Naive thymus-derived CD4-positive, alpha-beta T cell (primary cell): ENCODE results near the gene RNASE11. TPM values are rescaled to one million over a fixed set of nuclear protein-coding genes. Genes with fewer than 3 reads are reported as not detected.

Experiments used
- ATAC-seq: fragments of 150-1000 bp; cut with Tn5 transposase; 2 replicates; pipeline ENCODE4 v1.10.0; 2021; ENCODE audit warnings: mild to moderate bottlenecking, moderate library complexity
- CTCF ChIA-PET: fragments of 350-600 bp; sonication (Branson Sonifier 250); formaldehyde crosslinking; loops from one replicate; lab custom pipeline; 2021; ENCODE audit warnings: antibody characterized with exemption; lab: Charles Lee
- POLR2A ChIA-PET: fragments of 350-600 bp; sonication (Branson Sonifier 250); formaldehyde crosslinking; loops from one replicate; lab custom pipeline; 2021; ENCODE audit warnings: antibody characterized with exemption, inconsistent platforms; lab: Charles Lee
- DNase-seq, 9 donors: peaks; one replicate each; pipeline versions ENCODE4 v3.0.0 to v3.0.0-alpha.2; 2020 to 2022; ENCODE audit warnings: mixed read lengths in 1 of 9
- H3K27ac ChIP-seq: one replicate; pipeline ENCODE4 v1.7.0; 2013; ENCODE audit warnings: mild to moderate bottlenecking, low read depth, low read length, moderate library complexity
- H3K27me3 ChIP-seq, 2 donors: one replicate each; pipeline ENCODE4 v1.7.0; 2013; ENCODE audit warnings: low read length in 2 of 2, mild to moderate bottlenecking in 2 of 2, moderate library complexity in 2 of 2; ENCODE audit not compliant: control insufficient read depth in 2 of 2, insufficient read depth in 2 of 2
- H3K36me3 ChIP-seq, 3 experiments: 1 replicate in 2 of 3; 2 replicates in 1 of 3; pipeline ENCODE4 v1.7.0; 2013; ENCODE audit warnings: low read length in 3 of 3, mild to moderate bottlenecking in 3 of 3, moderate library complexity in 1 of 3; ENCODE audit not compliant: insufficient read depth in 3 of 3, control insufficient read depth in 2 of 3
- H3K4me1 ChIP-seq, 2 donors: one replicate each; pipeline ENCODE4 v1.7.0; 2013; ENCODE audit warnings: low read length in 2 of 2, mild to moderate bottlenecking in 2 of 2, moderate library complexity in 1 of 2; ENCODE audit not compliant: control insufficient read depth in 2 of 2, insufficient read depth in 2 of 2
- H3K4me3 ChIP-seq: 2 replicates; pipeline ENCODE4 v1.7.0; 2013; ENCODE audit warnings: mild to moderate bottlenecking, low read length
- H3K9me3 ChIP-seq, 3 experiments: 1 replicate in 2 of 3; 2 replicates in 1 of 3; pipeline ENCODE4 v1.7.0; 2013; ENCODE audit warnings: low read length in 3 of 3; ENCODE audit not compliant: control insufficient read depth in 2 of 3
- H3K27ac Mint-ChIP-seq, 9 donors: one replicate each; pipeline ENCODE4 v1.8.0; 2020 to 2022; ENCODE audit warnings: mixed read lengths in 9 of 9, mild to moderate bottlenecking in 8 of 9, moderate library complexity in 5 of 9, inconsistent platforms in 2 of 9
- H3K27me3 Mint-ChIP-seq, 5 donors: one replicate each; pipeline ENCODE4 v1.8.0; 2021 to 2022; ENCODE audit warnings: mixed read lengths in 5 of 5, mild to moderate bottlenecking in 1 of 5
- H3K36me3 Mint-ChIP-seq, 5 donors: one replicate each; pipeline ENCODE4 v1.8.0; 2020 to 2022; ENCODE audit warnings: mixed read lengths in 5 of 5, mild to moderate bottlenecking in 3 of 5, inconsistent platforms in 1 of 5
- H3K4me1 Mint-ChIP-seq, 7 donors: one replicate each; pipeline ENCODE4 v1.8.0; 2020 to 2022; ENCODE audit warnings: mixed read lengths in 7 of 7, mild to moderate bottlenecking in 3 of 7, inconsistent platforms in 1 of 7
- H3K4me3 Mint-ChIP-seq, 10 donors: one replicate each; pipeline ENCODE4 v1.8.0; 2020 to 2022; ENCODE audit warnings: mild to moderate bottlenecking in 10 of 10, mixed read lengths in 10 of 10, moderate library complexity in 6 of 10, inconsistent platforms in 2 of 10
- H3K9me3 Mint-ChIP-seq, 11 donors: one replicate each; pipeline ENCODE4 v1.8.0; 2020 to 2022; ENCODE audit warnings: mixed read lengths in 11 of 11, mild to moderate bottlenecking in 4 of 11, inconsistent platforms in 1 of 11, moderate library complexity in 1 of 11
- intact Hi-C, 2 donors: fragments of 100-400 bp; cut with micrococcal nuclease; formaldehyde crosslinking; loops; one replicate each; pipeline ENCODE4 v1.15.1; 2023
- polyA plus RNA-seq, 2 donors: library from polyadenylated mRNA; unstranded; fragments of 300-500 nt; fragmentation: Illumina TruSeq; gene quantifications; one replicate each; pipeline ENCODE4 v1.2.3, GENCODE V29; 2021
- total RNA-seq, 6 experiments: library from RNA in 5 of 6; stranded (reverse) in 5 of 6; gene quantifications; 1 replicate in 5 of 6; 2 replicates in 1 of 6; pipeline ENCODE4 v1.2.3 and lab custom pipeline; 2021 to 2026

Gene RNASE11
- total RNA-seq (not detected), polyA plus RNA-seq (not detected), total RNA-seq (lab: John Stamatoyannopoulos, UW) (not detected)

DNA sequence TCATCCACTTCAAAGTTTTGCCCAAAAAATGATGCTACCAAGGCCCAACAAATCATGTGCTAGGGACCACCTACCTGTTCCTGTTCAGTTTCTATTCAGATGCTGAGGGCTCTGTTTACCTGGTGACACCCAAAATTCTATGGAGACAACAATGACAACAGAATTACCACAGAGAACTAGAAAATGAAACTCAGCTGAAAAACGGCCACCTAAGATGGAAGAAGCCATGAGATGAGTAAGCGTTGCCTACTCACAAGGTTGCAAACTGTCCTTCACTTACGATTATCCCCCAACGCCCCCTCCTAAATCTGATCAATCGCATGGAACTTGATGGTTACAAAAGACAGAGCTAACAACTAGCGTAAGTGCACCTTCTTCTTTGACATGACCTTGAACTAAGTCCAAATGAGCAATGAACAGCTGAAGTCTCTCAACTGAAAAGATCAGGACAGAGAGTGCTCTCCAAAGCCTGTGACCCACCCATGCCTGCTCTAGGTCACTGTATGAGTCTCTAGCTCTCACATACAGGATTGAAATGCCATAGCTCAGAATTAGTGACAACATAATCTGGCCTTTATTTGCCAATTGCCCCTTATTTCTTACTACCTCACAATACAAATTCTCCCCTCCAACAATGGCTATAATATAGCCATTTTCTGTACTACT lies at the start of gene RNASE11:
Gene RNASE11 (minus strand): TSS at position 513 of the 666 bp plus-strand sequence.
- DNase-seq, result no peak
- Mint-ChIP-seq H3K4me1 (peaks cover 0 to 8% (median 4%) of the 10 kb centered on the region in 7 donors), H3K27ac (peak within 1 kb of the TSS in 2 of 9 donors; percentile 9 to 29), H3K9me3 (peaks cover 0 to 10% (median 2%) of the 10 kb centered on the region in 11 donors), H3K4me3 (no peak within 1 kb of the TSS), H3K36me3 (peaks cover 0 to 6% (median 0%) of the 10 kb centered on the region in 5 donors), H3K27me3 (peaks cover 0 to 22% (median 5%) of the 10 kb centered on the region in 5 donors)
- Histone ChIP-seq H3K27me3 (no peaks in the 10 kb centered on the region), H3K36me3 (no peaks in the 10 kb centered on the region), H3K9me3 (no peaks in the 10 kb centered on the region), H3K27ac (no peak within 1 kb of the TSS), H3K4me1 (no peaks in the 10 kb centered on the region), H3K4me3 (no peak within 1 kb of the TSS)
- ChIA-PET POLR2A (interaction anchor here (0.5 kb wide), 1 partner anchor 136 kb away, joined by 3 read pairs; no protein-coding TSS in a partner anchor), CTCF (interaction anchor here (0.5 kb wide), 1 partner anchor 285 kb away, joined by 3 read pairs; no protein-coding TSS in a partner anchor)
- intact Hi-C loops, result no loop called here
- no peak for ATAC-seq

DNA sequence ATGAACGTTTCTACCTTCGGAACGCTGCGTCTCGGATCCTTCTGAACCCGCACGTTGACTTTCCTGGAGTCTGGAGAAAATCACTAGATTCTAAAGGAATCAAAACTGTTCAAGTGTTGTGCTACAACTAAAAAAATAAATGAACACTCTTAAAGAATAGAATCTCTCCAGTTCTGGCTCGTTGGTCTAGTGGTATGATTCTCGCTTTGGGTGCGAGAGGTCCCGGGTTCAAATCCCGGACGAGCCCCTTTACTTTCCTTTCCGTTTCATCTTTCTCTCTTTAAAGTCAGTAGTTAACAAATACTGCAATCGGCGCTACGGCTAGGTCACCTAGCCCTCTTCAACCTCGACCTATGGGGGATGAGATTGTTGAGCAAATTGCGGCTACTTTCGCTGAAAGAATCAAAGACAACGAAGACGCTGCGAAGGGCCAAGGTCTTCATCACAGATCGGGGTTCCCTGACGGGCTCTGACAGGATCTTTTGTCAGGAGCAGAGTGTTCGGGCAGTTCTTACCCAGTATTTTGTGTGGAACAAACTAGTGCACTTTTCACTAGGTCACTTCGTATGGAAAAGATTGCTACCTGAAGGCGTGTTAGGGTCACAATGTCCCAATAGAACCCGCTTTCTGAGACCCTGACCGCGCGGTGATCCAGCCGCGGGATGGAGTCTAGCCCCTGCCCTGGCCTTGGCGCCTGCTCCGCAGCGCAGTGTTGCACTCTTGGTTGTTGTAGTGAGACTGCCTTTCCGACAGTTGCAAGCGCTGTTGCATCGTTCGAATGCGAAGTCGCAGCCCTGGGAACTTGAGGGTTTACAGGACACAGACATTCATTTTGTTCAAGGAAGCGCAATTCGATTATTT lies 45.3 kb upstream of the RNASE11 start:
- DNase-seq (peak in 8 of 9 donors; percentile 45 to 80 (median 64)), ATAC-seq (peak; percentile 70)
- Histone ChIP-seq H3K9me3 (no peaks in the 10 kb centered on the region), H3K27ac (no peak overlapping the region), H3K27me3 (no peaks in the 10 kb centered on the region), H3K36me3 (no peaks in the 10 kb centered on the region), H3K4me3 (peak overlapping the region; percentile 51), H3K4me1 (peaks cover 0 to 9% of the 10 kb centered on the region in 2 donors)
- Mint-ChIP-seq H3K4me1 (peaks cover 15 to 57% (median 43%) of the 10 kb centered on the region in 7 donors), H3K27ac (peak overlapping the region; percentile 77 to 98 (median 88)), H3K9me3 (peaks cover 0 to 27% (median 0%) of the 10 kb centered on the region in 11 donors), H3K36me3 (peaks cover 0 to 3% (median 0%) of the 10 kb centered on the region in 5 donors), H3K27me3 (peaks cover 25 to 82% (median 33%) of the 10 kb centered on the region in 5 donors), H3K4me3 (peak overlapping the region; percentile 74 to 93 (median 88))
- ChIA-PET CTCF (interaction anchor here (0.5 to 1.9 kb wide), 5 partner anchors 19 to 307 kb away, joined by 3 to 7 read pairs (median 4); no protein-coding TSS in a partner anchor), POLR2A (interaction anchor here (0.6 to 3.7 kb wide), 4 partner anchors 10 to 172 kb away, joined by 3 to 39 read pairs (median 4); partner anchors contain the start of gene PIP4P1)
- intact Hi-C loops, result loop anchor here (1.0 to 10.0 kb wide), 8 partner anchors 9 to 290 kb away; partner anchors contain the start of genes PARP2 (in 1 of the 2) and RNASE6 (in 1 of the 2)

DNA sequence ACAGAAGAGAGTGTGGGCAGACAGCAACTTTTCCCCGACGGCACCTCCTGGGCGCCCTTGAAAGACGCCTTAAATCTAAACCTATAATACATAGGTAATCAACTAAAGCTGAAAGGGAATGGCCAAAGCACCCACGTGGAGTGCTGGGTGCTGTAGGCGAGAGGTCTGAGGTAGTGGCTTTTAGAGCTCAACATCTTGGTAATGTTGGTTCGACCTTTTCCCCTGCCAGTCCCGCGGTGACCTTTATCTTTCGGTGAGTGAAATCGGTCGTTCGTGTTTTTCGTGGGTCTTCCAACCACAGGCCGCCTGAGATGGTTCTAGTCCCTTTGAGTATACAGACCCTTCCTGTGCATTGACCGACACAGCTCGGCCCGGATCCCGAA lies 44.6 kb upstream of the RNASE11 start:
- intact Hi-C loops, result loop anchor here (1.0 to 10.0 kb wide), 6 partner anchors 8 to 152 kb away; partner anchors contain the start of gene RNASE6 (in 1 of the 2)
- POLR2A ChIA-PET, result interaction anchor here (0.6 to 3.7 kb wide), 5 partner anchors 9 to 171 kb away, joined by 3 to 39 read pairs (median 4); partner anchors contain the start of genes PIP4P1 and RNASE4

DNA sequence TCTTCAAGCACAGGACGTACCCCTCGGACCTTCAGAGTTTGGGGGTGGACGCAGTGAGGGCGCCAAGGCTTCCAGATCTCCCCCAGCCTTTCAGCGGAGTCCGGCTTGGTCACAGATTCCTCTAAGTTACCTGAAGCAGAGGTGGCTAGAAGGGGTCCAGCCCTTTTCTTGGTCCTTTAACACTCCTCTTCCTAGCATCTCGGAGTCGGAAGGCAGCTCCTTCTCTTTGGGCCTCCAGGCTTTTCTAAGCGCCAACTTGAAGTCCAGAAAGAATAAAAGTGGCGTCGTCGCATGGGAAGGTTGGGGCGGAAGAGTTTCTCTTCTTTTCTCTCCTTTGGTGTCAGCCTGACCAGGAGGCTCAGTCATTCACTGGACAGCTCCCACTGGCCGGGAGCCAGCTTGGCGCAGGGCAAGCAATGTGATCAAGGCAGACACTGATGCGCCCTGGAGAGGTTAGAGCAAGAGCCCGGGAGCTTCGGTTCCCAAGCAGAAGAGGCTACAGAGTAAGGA lies 44.1 kb upstream of the RNASE11 start:
- Mint-ChIP-seq H3K36me3 (peaks cover 0 to 3% (median 0%) of the 10 kb centered on the region in 5 donors), H3K4me3 (peak overlapping the region; percentile 74 to 93 (median 88)), H3K27ac (peak overlapping the region in 8 of 9 donors; percentile 25 to 77 (median 66)), H3K27me3 (peaks cover 26 to 89% (median 43%) of the 10 kb centered on the region in 5 donors), H3K4me1 (peaks cover 23 to 68% (median 53%) of the 10 kb centered on the region in 7 donors), H3K9me3 (peaks cover 0 to 29% (median 0%) of the 10 kb centered on the region in 11 donors)
- Histone ChIP-seq H3K27ac (no peak overlapping the region), H3K9me3 (no peaks in the 10 kb centered on the region), H3K4me3 (peak overlapping the region; percentile 51), H3K36me3 (no peaks in the 10 kb centered on the region), H3K4me1 (peaks cover 0 to 15% of the 10 kb centered on the region in 2 donors), H3K27me3 (no peaks in the 10 kb centered on the region)
- CTCF ChIA-PET, result interaction anchor here (0.8 to 1.9 kb wide), 6 partner anchors 18 to 306 kb away, joined by 3 to 7 read pairs (median 4); partner anchors contain the start of gene RNASE4
- DNase-seq (no peak), ATAC-seq (no peak)
- POLR2A ChIA-PET, result interaction anchor here (0.9 to 3.7 kb wide), 5 partner anchors 18 to 170 kb away, joined by 3 to 39 read pairs (median 4); partner anchors contain the start of genes PIP4P1 and RNASE4
- intact Hi-C loops, result loop anchor here (1.0 to 10.0 kb wide), 7 partner anchors 8 to 153 kb away; partner anchors contain the start of gene RNASE6 (in 1 of the 2)

More for the DNA sequence above, 44.6 kb upstream of the RNASE11 start:
- Mint-ChIP-seq H3K27ac (peak overlapping the region; percentile 77 to 98 (median 88)), H3K4me3 (peak overlapping the region; percentile 74 to 93 (median 88)), H3K36me3 (peaks cover 0 to 3% (median 0%) of the 10 kb centered on the region in 5 donors), H3K4me1 (peaks cover 20 to 63% (median 50%) of the 10 kb centered on the region in 7 donors), H3K9me3 (peaks cover 0 to 27% (median 0%) of the 10 kb centered on the region in 11 donors), H3K27me3 (peaks cover 26 to 86% (median 39%) of the 10 kb centered on the region in 5 donors)
- Histone ChIP-seq H3K4me1 (peaks cover 0 to 15% of the 10 kb centered on the region in 2 donors), H3K27me3 (no peaks in the 10 kb centered on the region), H3K9me3 (no peaks in the 10 kb centered on the region), H3K27ac (no peak overlapping the region), H3K4me3 (peak overlapping the region; percentile 51), H3K36me3 (no peaks in the 10 kb centered on the region)
- peak; percentile 5 for ATAC-seq
- CTCF ChIA-PET, result interaction anchor here (1.0 to 1.9 kb wide), 5 partner anchors 18 to 306 kb away, joined by 4 to 7 read pairs (median 4); partner anchors contain the start of gene RNASE4
- peak in 1 of 9 donors; percentile 40 for DNase-seq

DNA sequence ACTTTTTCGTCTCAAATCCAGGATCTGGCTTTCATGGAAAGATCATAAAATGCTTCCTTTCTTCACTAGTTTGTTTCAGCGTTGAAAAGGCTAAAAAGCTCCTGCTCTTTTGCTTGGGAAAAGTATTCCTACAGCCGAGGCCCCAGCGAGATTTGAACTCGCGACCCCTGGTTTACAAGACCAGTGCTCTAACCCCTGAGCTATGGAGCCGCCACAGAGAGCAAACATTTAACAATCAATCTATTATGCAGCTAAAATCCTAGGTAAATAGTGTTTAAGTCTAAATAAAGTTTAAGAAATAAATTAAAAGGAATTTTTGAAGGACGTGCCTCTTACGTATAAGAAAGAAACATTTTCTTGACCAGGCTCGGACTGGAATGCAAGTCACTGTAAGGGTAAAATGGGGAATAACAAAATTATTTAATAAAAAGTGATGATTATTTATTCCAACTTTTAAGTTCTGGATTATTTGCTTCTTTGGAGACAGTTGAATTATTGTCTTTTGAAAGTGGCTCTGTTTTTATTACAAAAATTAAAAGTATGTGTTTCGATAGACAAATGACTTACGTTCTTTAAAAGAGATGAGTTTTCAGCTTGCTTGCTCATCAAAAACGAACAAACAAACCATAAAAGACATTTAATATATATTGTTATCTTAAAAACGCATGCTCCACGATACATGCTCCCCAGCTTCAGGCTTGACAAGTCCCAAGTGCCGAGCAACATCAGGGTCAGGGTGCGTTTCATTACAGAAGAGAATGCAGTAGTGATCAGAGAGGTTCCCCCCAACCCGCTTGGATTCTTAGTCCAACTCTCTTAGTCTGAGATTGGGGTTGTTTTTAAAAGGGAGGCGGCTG lies 43.5 kb upstream of the RNASE11 start:
- Histone ChIP-seq H3K36me3 (no peaks in the 10 kb centered on the region), H3K4me1 (peaks cover 0 to 15% of the 10 kb centered on the region in 2 donors), H3K27me3 (no peaks in the 10 kb centered on the region), H3K9me3 (no peaks in the 10 kb centered on the region), H3K4me3 (peak overlapping the region; percentile 51), H3K27ac (no peak overlapping the region)
- peaks cover 23 to 89% (median 43%) of the 10 kb centered on the region in 5 donors for H3K27me3 Mint-ChIP-seq
- peaks cover 0 to 33% (median 0%) of the 10 kb centered on the region in 11 donors for H3K9me3 Mint-ChIP-seq
- CTCF ChIA-PET, result interaction anchor here (0.6 to 1.9 kb wide), 9 partner anchors 13 to 290 kb away, joined by 3 to 7 read pairs (median 4); partner anchors contain the start of gene RNASE4
- intact Hi-C loops, result loop anchor here (1.0 to 10.0 kb wide), 3 partner anchors 8 to 154 kb away; partner anchors contain the start of gene RNASE6 (in 1 of the 2)
- peak; percentile 46 for ATAC-seq
- H3K36me3 Mint-ChIP-seq, result peaks cover 0 to 3% (median 0%) of the 10 kb centered on the region in 5 donors
- H3K4me3 Mint-ChIP-seq, result peak overlapping the region; percentile 74 to 93 (median 88)
- peak in 8 of 9 donors; percentile 51 to 71 (median 63) for DNase-seq
- peak overlapping the region; percentile 63 to 93 (median 80) for H3K27ac Mint-ChIP-seq
- H3K4me1 Mint-ChIP-seq, result peaks cover 24 to 75% (median 57%) of the 10 kb centered on the region in 7 donors
- POLR2A ChIA-PET, result interaction anchor here (0.9 to 3.7 kb wide), 8 partner anchors 9 to 302 kb away, joined by 3 to 39 read pairs (median 4); partner anchors contain the start of genes PIP4P1 and RNASE4
